Measurements from ENCODE around the gene ELL. TPM values are rescaled to one million over a fixed set of nuclear protein-coding genes. Genes with fewer than 3 reads are reported as not detected.

ELL gene
- 10 to 100 TPM; 19.8 to 66.0 (median 22.4) TPM for total RNA-seq

GRCh38 chr19:18521692-18522123 lies at the start of gene ELL:
TSS of gene ELL (minus strand) at chr19:18522070. CDS start at chr19:18522055, 15 bp downstream.
- DNase-seq (no peak), ATAC-seq (ENCODE audit: low FRiP score in 2 of 2) (peak in 1 of 2 donors; percentile 3)

GRCh38 chr19:18568367-18568766 lies 46.5 kb upstream of the ELL start:
- Histone ChIP-seq H3K9me3 (no peaks in the 10 kb centered on the region), H3K36me3 (peaks cover 32 to 65% (median 59%) of the 10 kb centered on the region in 4 donors), H3K4me3 (no peak overlapping the region), H3K4me1 (peaks cover 14 to 22% (median 16%) of the 10 kb centered on the region in 4 donors), H3K27ac (no peak overlapping the region), H3K27me3 (no peaks in the 10 kb centered on the region)
- 92 to 96% methylated on average over 11 to 15 of the region's 15 CpGs for WGBS, 2 donors
- TF ChIP-seq CTCF (IDR thresholded peaks at IDR 0.05): no peak
- no peak for TF ChIP-seq EP300 (IDR thresholded peaks at IDR 0.05)
- no peak for TF ChIP-seq POLR2AphosphoS5 (IDR thresholded peaks at IDR 0.05)
- no peak for TF ChIP-seq POLR2A (IDR thresholded peaks at IDR 0.05)
- no peak for ATAC-seq (ENCODE audit: low FRiP score in 2 of 2)
- peak in 1 of 2 donors; percentile 76 for DNase-seq

More at GRCh38 chr19:18521692-18522123, at the start of gene ELL:
- no peaks in the 10 kb centered on the region for H3K36me3 ChIP-seq
- TF ChIP-seq POLR2A (IDR thresholded peaks at IDR 0.05) (peak; percentile 71 to 96 (median 93)), CTCF (IDR thresholded peaks at IDR 0.05) (peak in 1 of 6 experiments; percentile 6), EP300 (IDR thresholded peaks at IDR 0.05) (no peak), POLR2AphosphoS5 (IDR thresholded peaks at IDR 0.05) (peak; percentile 94 to 95)
- WGBS, 2 donors: 0% methylated on average over 37 of the region's 52 CpGs; no CpG with 5 or more reads in 1 of the 2 donors
- peak within 1 kb of the TSS; percentile 97 to 99 (median 98) for H3K27ac ChIP-seq
- no peaks in the 10 kb centered on the region for H3K9me3 ChIP-seq
- peak within 1 kb of the TSS; percentile 69 to 85 (median 83) for H3K4me3 ChIP-seq
- H3K4me1 ChIP-seq: peaks cover 18 to 30% (median 23%) of the 10 kb centered on the region in 4 donors
- no peaks in the 10 kb centered on the region for H3K27me3 ChIP-seq

GRCh38 chr19:18566953-18567352 lies 45.1 kb upstream of the ELL start:
- Histone ChIP-seq H3K4me3 (no peak overlapping the region), H3K27me3 (no peaks in the 10 kb centered on the region), H3K27ac (no peak overlapping the region), H3K9me3 (no peaks in the 10 kb centered on the region), H3K36me3 (peaks cover 32 to 74% (median 66%) of the 10 kb centered on the region in 4 donors), H3K4me1 (peaks cover 3 to 8% (median 4%) of the 10 kb centered on the region in 4 donors)
- TF ChIP-seq EP300 (IDR thresholded peaks at IDR 0.05) (no peak), POLR2AphosphoS5 (IDR thresholded peaks at IDR 0.05) (no peak), CTCF (IDR thresholded peaks at IDR 0.05) (no peak), POLR2A (IDR thresholded peaks at IDR 0.05) (no peak)
- peak in 1 of 2 donors; percentile 51 for DNase-seq
- ATAC-seq (ENCODE audit: low FRiP score in 2 of 2): no peak
- 96 to 100% methylated on average over 4 to 8 of the region's 8 CpGs for WGBS, 2 donors

GRCh38 chr19:18562086-18562485 lies 40.2 kb upstream of the ELL start:
- Histone ChIP-seq H3K9me3 (no peaks in the 10 kb centered on the region), H3K36me3 (peaks cover 19 to 54% (median 45%) of the 10 kb centered on the region in 4 donors), H3K27me3 (no peaks in the 10 kb centered on the region), H3K4me1 (peaks cover 9 to 21% (median 12%) of the 10 kb centered on the region in 4 donors), H3K27ac (peak overlapping the region; percentile 61 to 76 (median 70)), H3K4me3 (no peak overlapping the region)
- ATAC-seq (ENCODE audit: low FRiP score in 2 of 2) (no peak), DNase-seq (peak in 1 of 2 donors; percentile 54)
- TF ChIP-seq EP300 (IDR thresholded peaks at IDR 0.05): no peak
- WGBS, 2 donors: 81 to 84% methylated on average over 13 to 14 of the region's 14 CpGs

- H3K27ac ChIP-seq: peak overlapping the region in 2 of 4 donors; percentile 42 to 95
- H3K4me1 ChIP-seq: peaks cover 9 to 21% (median 12%) of the 10 kb centered on the region in 4 donors
- DNase-seq (no peak), ATAC-seq (ENCODE audit: low FRiP score in 2 of 2) (no peak)
- H3K9me3 ChIP-seq: no peaks in the 10 kb centered on the region
- no peak for TF ChIP-seq CTCF (IDR thresholded peaks at IDR 0.05)
- TF ChIP-seq POLR2AphosphoS5 (IDR thresholded peaks at IDR 0.05): no peak
- WGBS, 2 donors: 53 to 72% methylated on average over 5 of the region's 5 CpGs
- no peaks in the 10 kb centered on the region for H3K27me3 ChIP-seq
- no peak overlapping the region for H3K4me3 ChIP-seq
- peaks cover 4 to 30% (median 22%) of the 10 kb centered on the region in 4 donors for H3K36me3 ChIP-seq
Measured at GRCh38 chr19:18559685-18560084, 37.8 kb upstream of the ELL start.

All from upper lobe of left lung (tissue), 6 donors.